Panc1 (cell line): ENCODE results near the gene ALKBH6. TPM values are rescaled to one million over a fixed set of nuclear protein-coding genes. Genes with fewer than 3 reads are reported as not detected.

Experiments used
- ATAC-seq: fragments of 200-7000 bp; cut with Tn5 transposase; 2 replicates; pipeline ENCODE4 v1.9.1; 2020; ENCODE audit warnings: mild to moderate bottlenecking, moderate library complexity
- BruUV-seq: library from RNA; stranded (reverse); fragments of 400-500 nt; replicated peaks from 2 replicates; lab custom pipeline; 2021; lab: Mats Ljungman, UMichigan
- CTCF ChIA-PET: fragments of 300-600 bp; sonication (Branson Sonifier 250); formaldehyde crosslinking; loops from one replicate; lab custom pipeline; 2022; ENCODE audit warnings: antibody characterized with exemption; lab: Charles Lee
- POLR2A ChIA-PET: fragments of 300-600 bp; sonication (Branson Sonifier 250); formaldehyde crosslinking; loops from one replicate; lab custom pipeline; 2022; ENCODE audit warnings: antibody characterized with exemption; lab: Charles Lee
- DNase-seq: peaks from one replicate; pipeline ENCODE4 v3.0.0-alpha.2; 2010; ENCODE audit warnings: low read depth, low spot score
- H3K27ac ChIP-seq: 2 replicates; pipeline ENCODE4 v1.5.1; 2011; ENCODE audit warnings: mild to moderate bottlenecking, low read length, inconsistent platforms
- H3K27me3 ChIP-seq: fragments of 200-500 bp; sonication (Bioruptor generic); 2 replicates; pipeline ENCODE4 v1.6.0; 2014; ENCODE audit warnings: low read length, inconsistent platforms; ENCODE audit not compliant: control insufficient read depth, insufficient read depth
- H3K36me3 ChIP-seq: fragments of 200-500 bp; sonication (Bioruptor generic); 2 replicates; pipeline ENCODE4 v1.5.1; 2014; ENCODE audit warnings: inconsistent platforms, mild to moderate bottlenecking, low read length, moderate library complexity; ENCODE audit not compliant: control insufficient read depth, insufficient read depth
- H3K4me1 ChIP-seq: 2 replicates; pipeline ENCODE4 v1.5.1; 2011; ENCODE audit warnings: inconsistent platforms, mild to moderate bottlenecking, low read length, moderate library complexity; ENCODE audit not compliant: control insufficient read depth, insufficient read depth
- H3K4me3 ChIP-seq, 2 experiments: 2 replicates each; pipeline ENCODE4 v1.5.1; 2011 to 2012; ENCODE audit warnings: low read depth in 2 of 2, low read length in 2 of 2, mild to moderate bottlenecking in 2 of 2, inconsistent platforms in 1 of 2, moderate library complexity in 1 of 2
- H3K9me3 ChIP-seq: fragments of 200-500 bp; sonication (Bioruptor generic); 2 replicates; pipeline ENCODE4 v1.5.1; 2014; ENCODE audit warnings: low read depth, mild to moderate bottlenecking, inconsistent platforms, low read length, moderate library complexity; ENCODE audit not compliant: control insufficient read depth, insufficient read depth
- CTCF ChIP-seq: fragments of 450-650 bp; IDR thresholded peaks from 2 replicates; pipeline ENCODE4 v1.5.1; 2017; ENCODE audit warnings: mild to moderate bottlenecking
- POLR2AphosphoS5 ChIP-seq: IDR thresholded peaks from 2 replicates; pipeline ENCODE4 v1.6.1; 2012; ENCODE audit warnings: mild to moderate bottlenecking, low read depth, low read length, moderate library complexity
- REST ChIP-seq, 2 experiments: IDR thresholded peaks; 2 replicates each; pipeline ENCODE4 v1.6.1; 2011 to 2012; ENCODE audit warnings: low read depth in 2 of 2, control low read depth in 1 of 2, low read length in 1 of 2, mild to moderate bottlenecking in 1 of 2, moderate library complexity in 1 of 2; ENCODE audit not compliant: insufficient read depth in 1 of 2
- SIN3A ChIP-seq: IDR thresholded peaks from 2 replicates; pipeline ENCODE4 v1.6.1; 2012; ENCODE audit warnings: low read depth, mild to moderate bottlenecking, low read length, moderate library complexity, borderline replicate concordance; ENCODE audit not compliant: insufficient read depth
- TCF7L2 ChIP-seq: IDR thresholded peaks from 2 replicates; pipeline ENCODE4 v1.6.1; 2011; ENCODE audit warnings: mild to moderate bottlenecking, low read depth, low read length, inconsistent platforms
- in situ Hi-C: cut with HindIII; loops from 2 replicates; pipeline ENCODE4 v1.10.0; 2016; ENCODE audit warnings: low sequenced_read_pairs, low pct_unique_long_range_greater_than_20kb
- intact Hi-C: fragments of 100-400 bp; cut with micrococcal nuclease; formaldehyde crosslinking; loops from one replicate; pipeline ENCODE4 v1.10.0; 2022; ENCODE audit not compliant: unreplicated experiment
- total RNA-seq: library from RNA; stranded (reverse); gene quantifications from one replicate; pipeline ENCODE4 v1.2.1, GENCODE V29; 2021; ENCODE audit not compliant: unreplicated experiment

ALKBH6 gene
- total RNA-seq, 1 experiment from 2014 or later = 44.8 TPM

DNA sequence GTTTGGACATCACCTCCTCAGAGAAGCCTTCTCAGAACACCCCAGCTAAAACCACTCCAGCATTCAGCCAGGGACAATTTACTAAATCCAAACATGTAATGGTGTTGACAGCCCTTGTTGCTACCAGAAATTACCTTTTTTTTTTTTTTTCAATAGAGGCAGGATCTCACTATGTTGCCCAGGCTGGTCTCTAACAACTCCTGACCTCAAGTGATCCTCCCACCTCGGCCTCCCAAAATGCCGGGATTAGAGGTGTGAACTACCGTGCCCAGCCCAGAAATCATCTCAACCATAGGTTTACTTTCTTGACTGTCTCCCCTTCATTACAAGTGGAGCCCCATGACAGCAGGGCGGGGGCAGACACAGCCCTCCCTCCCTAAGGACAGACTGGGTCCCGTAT lies 9.4 kb upstream of the ALKBH6 start:
- Histone ChIP-seq H3K27me3 (no peaks in the 10 kb centered on the region), H3K9me3 (no peaks in the 10 kb centered on the region), H3K4me1 (no peaks in the 10 kb centered on the region), H3K36me3 (no peaks in the 10 kb centered on the region), H3K27ac (no peak overlapping the region), H3K4me3 (no peak overlapping the region)
- in situ Hi-C loops (no loop called here), intact Hi-C loops (no loop called here)
- TF ChIP-seq POLR2AphosphoS5 (no peak), TCF7L2 (no peak), REST (IDR thresholded peaks at IDR 0.05; ENCODE audit: insufficient read depth in 1 of 2, low read depth in 2 of 2, low read length in 1 of 2) (no peak), SIN3A (no peak), CTCF (no peak)
- ChIA-PET CTCF (no interaction called here), POLR2A (no interaction called here)
- ATAC-seq (no peak), DNase-seq (no peak)
- no TSS peak for BruUV-seq

GRCh38 chr19:36019061-36019670 lies 5.2 kb upstream of the ALKBH6 start:
- Histone ChIP-seq H3K27ac (no peak overlapping the region), H3K4me3 (no peak overlapping the region), H3K4me1 (peaks cover 9% of the 10 kb centered on the region), H3K9me3 (no peaks in the 10 kb centered on the region), H3K36me3 (no peaks in the 10 kb centered on the region), H3K27me3 (no peaks in the 10 kb centered on the region)
- intact Hi-C loops (no loop called here), in situ Hi-C loops (no loop called here)
- TF ChIP-seq REST (IDR thresholded peaks at IDR 0.05; ENCODE audit: insufficient read depth in 1 of 2, low read depth in 2 of 2, low read length in 1 of 2) (no peak), POLR2AphosphoS5 (no peak), TCF7L2 (no peak), SIN3A (no peak), CTCF (no peak)
- DNase-seq (no peak), ATAC-seq (no peak)
- no TSS peak for BruUV-seq
- ChIA-PET POLR2A (interaction anchor here (0.6 kb wide), 2 partner anchors 12 to 199 kb away, joined by 4 to 9 read pairs; no protein-coding TSS in a partner anchor), CTCF (no interaction called here)
